GM10266 (cell line): Measurements from ENCODE around the gene ADCY9.
A peak's percentile ranks its signal among the peaks of the same experiment; 100 is the strongest.
"Not testable (repeated sequence)": the region's sequence is repeated elsewhere in the genome, so short reads cannot be mapped to it uniquely, and the experiment has no call there.

Source experiments
- DNase-seq: peaks from one replicate; pipeline ENCODE4 v3.0.0; 2012; ENCODE audit errors: extremely low spot score
- TF ChIP-seq, protein P1 (sequence below): IDR thresholded peaks from 2 replicates; pipeline ENCODE4 v1.5.1; 2012; ENCODE audit warnings: mild to moderate bottlenecking, low read depth; ENCODE audit not compliant: control insufficient read depth, insufficient read depth; ENCODE audit errors: missing control alignments

Gene ADCY9

DNA sequence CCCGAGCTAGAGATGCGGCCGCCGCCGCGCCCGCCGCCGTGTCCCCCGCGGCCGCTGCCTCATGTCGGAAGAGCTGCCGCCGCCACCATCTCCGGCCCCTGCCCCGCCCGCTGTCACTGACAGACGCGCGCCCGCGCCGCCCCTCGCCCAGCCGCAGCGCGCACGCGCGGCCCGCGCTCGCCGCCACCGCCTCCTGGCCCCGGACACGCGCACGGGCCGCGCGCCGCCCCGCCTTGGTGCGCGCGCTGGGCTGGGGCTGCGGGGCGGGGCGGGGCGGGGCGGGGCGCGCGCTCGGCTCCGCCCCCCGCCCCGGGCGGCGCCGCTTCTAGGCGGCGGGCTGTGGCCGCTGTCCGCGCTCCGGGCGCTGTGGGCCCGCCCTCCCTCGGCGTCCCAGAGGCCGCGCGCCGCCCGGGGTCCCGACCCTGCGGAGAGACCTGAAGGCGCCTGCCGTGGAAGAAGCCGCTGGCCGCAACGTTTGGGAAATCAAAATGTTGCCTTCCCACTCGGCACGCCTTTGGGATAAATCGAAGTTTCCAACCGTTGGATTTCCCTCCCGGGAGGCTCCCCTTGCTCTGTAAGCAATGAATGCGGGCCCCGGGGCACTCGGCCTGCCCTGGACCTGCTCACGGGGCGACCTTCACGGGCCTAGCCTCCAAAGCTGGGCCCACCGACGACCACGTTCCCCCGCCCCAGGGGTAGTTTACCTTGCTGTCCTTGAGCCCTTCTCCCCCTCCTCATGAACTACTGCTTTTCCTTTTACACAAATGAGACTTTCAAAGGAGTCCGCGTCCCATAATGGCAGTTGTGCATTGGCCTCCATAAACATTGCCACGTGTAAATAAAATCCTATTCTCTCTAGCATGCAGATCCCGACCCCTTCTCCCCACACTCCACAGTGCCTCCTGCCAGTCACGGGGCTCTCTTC lies at the start of gene ADCY9:
Gene ADCY9 (minus strand): TSS at position 118 of the 925 bp plus-strand sequence. CDS start 1,000 bp downstream, outside the sequence.
- peak; percentile 95 for DNase-seq
- TF ChIP-seq, protein P1, sequence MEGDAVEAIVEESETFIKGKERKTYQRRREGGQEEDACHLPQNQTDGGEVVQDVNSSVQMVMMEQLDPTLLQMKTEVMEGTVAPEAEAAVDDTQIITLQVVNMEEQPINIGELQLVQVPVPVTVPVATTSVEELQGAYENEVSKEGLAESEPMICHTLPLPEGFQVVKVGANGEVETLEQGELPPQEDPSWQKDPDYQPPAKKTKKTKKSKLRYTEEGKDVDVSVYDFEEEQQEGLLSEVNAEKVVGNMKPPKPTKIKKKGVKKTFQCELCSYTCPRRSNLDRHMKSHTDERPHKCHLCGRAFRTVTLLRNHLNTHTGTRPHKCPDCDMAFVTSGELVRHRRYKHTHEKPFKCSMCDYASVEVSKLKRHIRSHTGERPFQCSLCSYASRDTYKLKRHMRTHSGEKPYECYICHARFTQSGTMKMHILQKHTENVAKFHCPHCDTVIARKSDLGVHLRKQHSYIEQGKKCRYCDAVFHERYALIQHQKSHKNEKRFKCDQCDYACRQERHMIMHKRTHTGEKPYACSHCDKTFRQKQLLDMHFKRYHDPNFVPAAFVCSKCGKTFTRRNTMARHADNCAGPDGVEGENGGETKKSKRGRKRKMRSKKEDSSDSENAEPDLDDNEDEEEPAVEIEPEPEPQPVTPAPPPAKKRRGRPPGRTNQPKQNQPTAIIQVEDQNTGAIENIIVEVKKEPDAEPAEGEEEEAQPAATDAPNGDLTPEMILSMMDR, result peak; percentile 5

DNA sequence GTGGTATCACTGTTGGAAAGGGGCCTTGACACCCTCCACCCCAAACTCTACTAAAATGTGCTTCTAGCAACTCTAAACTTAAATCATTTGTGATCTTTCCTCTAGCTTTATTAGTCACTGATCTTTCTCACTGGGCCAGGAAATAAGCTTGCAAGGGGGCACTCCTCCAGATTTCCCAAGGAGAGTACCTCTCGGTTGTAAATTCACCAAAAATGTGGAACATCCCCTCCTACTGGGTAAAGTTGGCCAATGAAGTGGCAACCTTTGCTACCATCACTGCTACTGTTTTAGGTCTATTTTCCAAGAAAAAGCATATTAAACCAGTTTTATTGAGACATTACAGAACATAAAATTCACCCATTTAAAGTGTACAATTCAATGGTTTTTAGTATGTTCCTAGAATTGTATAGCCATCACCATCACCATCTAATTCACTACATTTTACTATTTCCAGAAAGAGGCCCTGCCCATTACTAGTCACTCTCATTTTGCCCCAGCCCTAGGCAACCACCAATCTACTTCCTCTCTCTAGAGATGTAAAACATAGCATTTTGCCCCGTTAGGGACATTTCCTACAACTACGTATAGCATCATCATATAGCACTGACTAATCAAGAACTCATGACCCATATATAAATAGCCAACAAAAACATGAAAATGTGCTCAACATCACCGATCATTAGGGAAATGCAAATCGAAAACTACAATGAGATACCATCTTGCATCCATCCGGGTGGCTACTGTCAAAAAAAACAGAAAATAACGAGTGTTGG lies 44.6 kb upstream of the ADCY9 start:
- TF ChIP-seq, protein P1, result no peak
- DNase-seq, result no peak

DNA sequence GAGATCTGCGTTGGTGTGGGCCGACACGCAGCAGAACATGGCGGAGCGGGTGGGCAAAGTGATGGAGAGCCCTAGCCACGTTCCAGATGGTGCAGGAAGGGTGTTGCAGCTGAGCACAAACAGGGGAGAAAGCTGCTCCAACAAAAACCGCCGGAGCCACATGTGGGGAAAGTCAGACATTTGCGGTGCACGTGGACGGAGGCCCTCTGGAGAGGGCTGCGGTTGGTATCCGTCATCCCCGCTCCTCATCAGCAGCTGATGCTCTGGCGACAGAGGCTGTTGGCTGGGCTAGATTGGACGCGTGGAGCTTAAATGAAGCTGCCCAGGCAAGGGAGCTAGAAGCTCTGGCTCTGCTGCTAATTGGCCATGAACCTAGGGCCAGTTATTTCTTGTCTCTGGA lies 43.5 kb upstream of the ADCY9 start:
- TF ChIP-seq, protein P1, result no peak
- DNase-seq, result no peak

DNA sequence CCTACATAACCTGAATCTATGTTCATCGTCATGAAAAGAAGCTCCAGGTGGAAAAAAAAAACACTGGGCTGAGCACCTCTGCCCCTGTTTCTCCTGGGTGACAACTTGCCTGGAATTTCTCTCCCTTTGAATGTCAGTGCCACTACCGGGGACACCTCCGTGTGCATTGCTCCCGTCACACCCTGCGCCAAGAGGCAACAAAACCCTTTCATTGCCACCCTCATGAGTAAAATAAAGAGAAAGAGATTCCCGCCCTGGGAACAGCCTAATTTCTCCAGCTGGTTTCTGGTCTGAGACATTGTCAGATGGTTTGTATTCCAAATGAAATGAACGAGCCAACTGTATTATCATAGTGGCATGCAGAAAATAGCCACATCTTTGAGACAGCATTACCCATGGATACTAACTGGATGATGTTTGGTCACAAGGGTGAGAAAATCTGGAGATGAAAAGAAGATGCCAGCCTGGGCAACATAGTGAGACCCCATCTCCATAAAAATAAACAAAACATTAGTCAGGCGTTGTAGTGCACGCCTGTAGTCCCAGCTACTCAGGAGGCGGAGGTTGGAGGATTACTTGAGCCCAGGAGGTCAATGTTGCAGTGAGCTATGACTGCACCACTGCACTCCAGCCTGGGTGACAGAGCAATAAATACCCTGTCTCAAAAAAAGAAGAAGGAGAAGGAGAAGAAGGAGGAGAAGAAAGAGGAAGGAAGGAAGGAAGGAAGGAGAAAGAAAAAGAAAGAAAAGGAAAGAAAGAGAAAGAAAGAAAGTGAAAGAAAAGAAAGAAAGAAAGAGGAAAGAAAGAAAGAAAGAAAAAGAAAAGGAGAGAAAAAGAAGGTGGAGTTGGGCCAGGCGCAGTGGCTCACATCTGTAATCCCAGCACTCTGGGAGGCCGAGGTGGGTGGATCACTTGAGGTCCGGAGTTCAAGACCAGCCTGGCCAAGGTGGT lies 42.2 kb upstream of the ADCY9 start:
- DNase-seq, result no peak
- TF ChIP-seq, protein P1, result no peak

DNA sequence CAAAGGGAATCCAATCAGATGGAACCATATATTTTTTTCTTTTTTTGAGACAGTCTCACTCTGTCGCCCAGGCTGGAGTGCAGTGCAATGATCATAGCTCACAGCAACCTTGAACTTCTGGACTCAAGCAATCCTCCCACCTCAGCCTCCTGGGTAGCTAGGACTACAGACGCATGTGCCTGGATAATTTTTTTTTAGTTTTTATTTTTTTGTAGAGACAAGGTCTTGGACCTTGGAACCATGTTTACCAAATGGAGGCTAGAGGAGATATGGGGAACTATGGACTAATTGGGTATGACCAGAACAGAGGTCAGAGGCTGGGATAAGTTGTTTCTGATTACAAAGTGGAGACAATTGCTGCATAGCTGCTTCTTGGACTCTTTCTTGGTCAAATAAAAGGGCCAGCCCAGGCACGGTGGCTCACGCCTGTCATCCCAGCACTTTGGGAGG lies 41.2 kb upstream of the ADCY9 start:
- TF ChIP-seq, protein P1, result no peak
- no peak for DNase-seq

DNA sequence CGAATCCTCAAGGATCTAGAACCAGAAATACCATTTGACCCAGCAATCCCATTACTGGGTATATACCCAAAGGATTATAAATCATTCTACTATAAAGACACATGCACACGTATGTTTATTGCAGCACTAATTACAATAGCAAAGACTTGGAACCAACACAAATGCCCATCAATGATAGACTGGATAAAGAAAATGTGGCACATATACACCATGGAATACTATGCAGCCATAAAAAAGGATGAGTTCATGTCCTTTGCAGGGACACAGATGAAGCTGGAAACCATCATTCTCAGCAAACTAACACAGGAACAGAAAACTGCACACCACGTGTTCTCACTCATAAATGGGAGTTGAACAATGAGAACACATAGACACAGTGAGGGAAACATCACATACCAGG lies 40.3 kb upstream of the ADCY9 start:
- DNase-seq, result not testable (repeated sequence)

DNA sequence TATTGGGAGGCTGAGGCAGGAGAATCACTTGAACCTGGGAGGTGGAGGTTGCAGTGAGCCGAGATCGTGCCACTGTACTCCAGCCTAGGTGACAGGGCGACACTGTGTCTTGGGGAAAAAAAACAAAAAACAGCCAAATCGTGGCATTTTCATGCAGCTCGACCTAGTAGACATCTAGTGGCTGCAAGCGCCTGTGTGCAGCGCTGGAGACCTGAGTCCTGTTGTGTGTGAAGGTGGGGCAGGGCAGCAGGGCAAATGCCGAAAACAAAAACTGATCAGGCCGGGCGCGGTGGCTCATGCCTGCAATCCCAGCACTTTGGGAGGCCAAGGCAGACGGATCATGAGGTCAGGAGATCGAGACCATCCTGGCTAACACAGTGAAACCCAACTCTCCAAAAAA lies 37.1 kb upstream of the ADCY9 start:
- DNase-seq, result not testable (repeated sequence)
